B cell (primary cell): ENCODE data around the gene PPIL1. TPM values are rescaled to one million over a fixed set of nuclear protein-coding genes. Genes with fewer than 3 reads are reported as not detected.

ENCODE experiments used
- ATAC-seq: fragments of 200-7000 bp; cut with Tn5 transposase; one replicate; pipeline ENCODE4 v1.10.0; 2021; ENCODE audit warnings: low read depth, mild to moderate bottlenecking, moderate number of reproducible peaks, moderate library complexity
- CTCF ChIA-PET: fragments of 350-600 bp; sonication (Branson Sonifier 250); formaldehyde crosslinking; loops from one replicate; lab custom pipeline; 2021; ENCODE audit warnings: antibody characterized with exemption, inconsistent platforms; lab: Charles Lee
- POLR2A ChIA-PET: fragments of 350-600 bp; sonication (Branson Sonifier 250); formaldehyde crosslinking; loops from one replicate; lab custom pipeline; 2021; ENCODE audit warnings: antibody characterized with exemption; lab: Charles Lee
- DNase-seq: peaks from one replicate; pipeline ENCODE4 v3.0.0; 2013
- H2AFZ ChIP-seq: 2 replicates; pipeline ENCODE4 v1.6.1; 2012; ENCODE audit warnings: mild to moderate bottlenecking, low read depth, low read length; ENCODE audit not compliant: insufficient read depth, poor library complexity, severe bottlenecking
- H3K27ac ChIP-seq, 2 donors: 1 replicate in 1 of 2; 2 replicates in 1 of 2; pipeline ENCODE4 v1.5.1; 2012 to 2013; ENCODE audit warnings: low read length in 2 of 2, mild to moderate bottlenecking in 2 of 2, moderate library complexity in 1 of 2
- H3K27me3 ChIP-seq, 4 experiments: fragments of 200-600 bp in 1 of 4; sonication (generic) in 1 of 4; replicated peaks in 1 of 4; 1 replicate in 2 of 4; 2 replicates in 2 of 4; pipeline versions ENCODE4 v1.6.1 to v1.7.0; 2013 to 2016; ENCODE audit warnings: low read length in 3 of 4, mild to moderate bottlenecking in 2 of 4, mixed read lengths in 1 of 4, moderate library complexity in 1 of 4; ENCODE audit not compliant: insufficient read depth in 4 of 4, control insufficient read depth in 3 of 4; ENCODE audit errors: control extremely low read depth in 1 of 4
- H3K36me3 ChIP-seq, 2 experiments: replicated peaks in 1 of 2; 1 replicate in 1 of 2; 2 replicates in 1 of 2; pipeline versions ENCODE4 v1.6.1 to v1.7.1; 2013; ENCODE audit warnings: low read length in 1 of 2; ENCODE audit not compliant: insufficient read depth in 2 of 2, control insufficient read depth in 1 of 2; ENCODE audit errors: control extremely low read depth in 1 of 2, extremely low read depth in 1 of 2
- H3K4me1 ChIP-seq, 2 donors: fragments of 200-600 bp in 1 of 2; sonication (generic) in 1 of 2; 1 replicate in 1 of 2; 2 replicates in 1 of 2; pipeline versions ENCODE4 v1.5.1 to v1.6.1; 2013 to 2017; ENCODE audit warnings: low read length in 2 of 2; ENCODE audit not compliant: control insufficient read depth in 2 of 2, insufficient read depth in 2 of 2
- H3K4me2 ChIP-seq: replicated peaks from 2 replicates; pipeline ENCODE3; 2012; ENCODE audit warnings: mild to moderate bottlenecking, low read depth, low read length; ENCODE audit not compliant: poor library complexity, severe bottlenecking
- H3K4me3 ChIP-seq, 5 experiments: fragments of 200-600 bp in 1 of 5; sonication (generic) in 1 of 5; 1 replicate in 3 of 5; 2 replicates in 2 of 5; pipeline versions ENCODE4 v1.5.1 to v1.7.0; 2011 to 2016; ENCODE audit warnings: low read length in 4 of 5, mild to moderate bottlenecking in 4 of 5, low read depth in 2 of 5, control low read depth in 1 of 5, moderate library complexity in 1 of 5; ENCODE audit not compliant: insufficient read depth in 1 of 5; ENCODE audit errors: control extremely low read depth in 1 of 5, extremely low read depth in 1 of 5
- H3K79me2 ChIP-seq: fragments of 200-600 bp; sonication (generic); one replicate; pipeline ENCODE4 v1.6.0; 2016; ENCODE audit warnings: low read length; ENCODE audit not compliant: control insufficient read depth, insufficient read depth
- H3K9ac ChIP-seq: fragments of 200-600 bp; sonication (generic); 2 replicates; pipeline ENCODE4 v1.6.1; 2017; ENCODE audit warnings: mild to moderate bottlenecking, low read length, moderate library complexity
- H3K9me3 ChIP-seq, 3 donors: one replicate each; pipeline versions ENCODE4 v1.6.1 to v1.7.1; 2013; ENCODE audit warnings: low read length in 2 of 3; ENCODE audit not compliant: control insufficient read depth in 2 of 3, insufficient read depth in 1 of 3; ENCODE audit errors: control extremely low read depth in 1 of 3
- H4K20me1 ChIP-seq: 2 replicates; pipeline ENCODE4 v1.6.0; 2012; ENCODE audit warnings: mild to moderate bottlenecking, low read length; ENCODE audit not compliant: insufficient read depth, control insufficient read depth, poor library complexity, severe bottlenecking
- H3K27ac Mint-ChIP-seq: one replicate; pipeline ENCODE4 v1.8.0; 2021; ENCODE audit warnings: mixed read lengths
- H3K27me3 Mint-ChIP-seq: one replicate; pipeline ENCODE4 v1.8.0; 2021; ENCODE audit warnings: mixed read lengths
- H3K4me1 Mint-ChIP-seq: one replicate; pipeline ENCODE4 v1.8.0; 2021; ENCODE audit warnings: mixed read lengths
- H3K4me3 Mint-ChIP-seq: one replicate; pipeline ENCODE4 v1.8.0; 2021; ENCODE audit warnings: mixed read lengths
- H3K9me3 Mint-ChIP-seq: one replicate; pipeline ENCODE4 v1.8.0; 2022; ENCODE audit warnings: mixed read lengths; ENCODE audit not compliant: insufficient read depth
- CTCF ChIP-seq: fragments of 200-600 bp; IDR thresholded peaks from one replicate; pipeline ENCODE4 v1.8.0; 2022; ENCODE audit warnings: antibody characterized with exemption, mild to moderate bottlenecking
- EZH2 ChIP-seq: IDR thresholded peaks from 2 replicates; pipeline ENCODE4 v1.6.1; 2012; ENCODE audit warnings: borderline replicate concordance, low read depth, mild to moderate bottlenecking, moderate library complexity, low read length; ENCODE audit not compliant: insufficient read depth, poor library complexity, severe bottlenecking
- WGBS: methylation state at CpG from one replicate; pipeline ENCODE4 v1.1.5; 2013; ENCODE audit warnings: missing lambda C conversion rate; ENCODE audit not compliant: insufficient coverage; 5-methylcytosine and 5-hydroxymethylcytosine counted together
- intact Hi-C: fragments of 100-400 bp; cut with micrococcal nuclease; formaldehyde crosslinking; loops from one replicate; pipeline ENCODE4 v1.10.0; 2022
- polyA plus RNA-seq: library from polyadenylated mRNA; depleted of rRNA; stranded (reverse); fragments of >200 nt; gene quantifications from 2 replicates; pipeline ENCODE4 v1.2.3, GENCODE V29; 2012
- total RNA-seq, 2 donors: library from RNA; stranded (reverse); fragments of 120-200 nt in 1 of 2; gene quantifications; 1 replicate in 1 of 2; 2 replicates in 1 of 2; pipeline versions ENCODE4 v1.2.3 to v1.2.4, GENCODE V29; 2013 to 2022

PPIL1 gene
- total and polyA plus RNA-seq, 2 donors (not counting 1 experiment from before 2014, with no cell fraction given) = 2.9 to 7.0 TPM

GRCh38 chr6:36885461-36886401 lies 11.1 kb upstream of the PPIL1 start, which contains the start of gene C6orf89:
Gene C6orf89 (plus strand): TSS chr6:36885952. CDS start chr6:36899445, 13,493 bp downstream.
- H3K36me3 ChIP-seq = no peaks in the 10 kb centered on the region
- POLR2A ChIA-PET = interaction anchor here (0.6 to 2.6 kb wide), 8 partner anchors 11 to 286 kb away, joined by 3 to 24 read pairs (median 3); partner anchors contain the start of genes MTCH1 and PPIL1
- WGBS = under 1% methylated on average over 44 of the region's 48 CpGs
- H3K4me2 ChIP-seq = peak within 1 kb of the TSS; percentile 77
- peaks cover 32% of the 10 kb centered on the region for H3K4me1 Mint-ChIP-seq
- H2AFZ ChIP-seq = peak within 1 kb of the TSS; percentile 100
- CTCF ChIA-PET = interaction anchor here (0.7 to 6.4 kb wide), 29 partner anchors 12 to 335 kb away, joined by 3 to 82 read pairs (median 4); partner anchors contain the start of genes PI16 and PPIL1
- H3K9ac ChIP-seq = peak within 1 kb of the TSS; percentile 83
- intact Hi-C loops = loop anchor here (1.0 to 5.0 kb wide), 9 partner anchors 10 to 467 kb away; partner anchors contain the start of genes MTCH1 and RNF8
- H3K79me2 ChIP-seq = peaks cover 20% of the 10 kb centered on the region
- no peaks in the 10 kb centered on the region for H3K9me3 ChIP-seq
- H3K4me1 ChIP-seq = peaks cover 17 to 22% of the 10 kb centered on the region in 2 donors
- no peak for TF ChIP-seq EZH2
- TF ChIP-seq CTCF = peak; percentile 86
- H3K4me3 ChIP-seq = peak within 1 kb of the TSS; percentile 68 to 89 (median 80)
- peak within 1 kb of the TSS; percentile 90 for H3K4me3 Mint-ChIP-seq
- no peaks in the 10 kb centered on the region for H3K27me3 ChIP-seq
- H3K27me3 Mint-ChIP-seq = no peaks in the 10 kb centered on the region
- ATAC-seq (peak; percentile 99), DNase-seq (peak; percentile 98)
- H3K27ac ChIP-seq = peak within 1 kb of the TSS; percentile 82 to 92
- H4K20me1 ChIP-seq = peaks cover 5% of the 10 kb centered on the region
- H3K27ac Mint-ChIP-seq = peak within 1 kb of the TSS; percentile 92
- no peaks in the 10 kb centered on the region for H3K9me3 Mint-ChIP-seq
